ENCODE measurements around the gene ZNF471.

ZNF471 gene

DNA sequence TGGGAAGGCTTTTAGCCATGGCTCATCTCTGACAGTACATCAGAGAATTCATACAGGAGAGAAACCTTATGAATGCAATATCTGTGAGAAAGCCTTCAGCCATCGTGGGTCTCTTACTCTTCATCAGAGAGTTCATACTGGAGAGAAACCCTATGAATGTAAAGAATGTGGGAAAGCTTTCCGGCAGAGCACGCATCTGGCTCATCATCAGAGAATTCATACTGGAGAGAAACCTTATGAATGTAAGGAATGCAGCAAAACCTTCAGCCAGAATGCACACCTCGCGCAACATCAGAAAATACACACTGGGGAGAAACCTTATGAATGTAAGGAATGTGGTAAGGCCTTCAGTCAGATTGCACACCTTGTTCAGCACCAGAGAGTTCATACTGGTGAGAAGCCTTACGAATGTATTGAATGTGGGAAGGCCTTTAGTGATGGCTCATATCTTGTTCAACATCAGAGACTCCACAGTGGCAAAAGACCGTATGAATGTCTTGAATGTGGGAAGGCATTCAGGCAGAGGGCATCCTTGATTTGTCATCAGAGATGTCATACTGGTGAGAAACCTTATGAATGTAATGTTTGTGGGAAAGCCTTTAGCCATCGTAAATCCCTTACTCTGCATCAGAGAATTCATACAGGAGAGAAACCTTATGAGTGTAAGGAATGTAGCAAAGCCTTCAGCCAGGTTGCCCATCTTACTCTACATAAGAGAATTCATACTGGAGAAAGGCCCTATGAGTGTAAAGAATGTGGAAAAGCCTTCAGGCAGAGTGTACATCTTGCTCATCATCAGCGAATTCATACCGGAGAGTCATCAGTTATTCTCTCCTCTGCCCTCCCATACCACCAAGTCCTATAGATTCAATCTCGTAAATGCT lies 70.3 kb downstream of the ZNF471 start:
- DNase-seq: no peak

Data from KG1 (cell line).